ENCODE measurements around the gene USP49. TPM values are rescaled to one million over a fixed set of nuclear protein-coding genes. Genes with fewer than 3 reads are reported as not detected.
"Not testable (repeated sequence)": the region's sequence is repeated elsewhere in the genome, so short reads cannot be mapped to it uniquely, and the experiment has no call there.

USP49 gene
- 1 to 10 TPM; 2.3 to 7.9 (median 4.0) TPM for total RNA-seq

- in situ Hi-C loops (cut with MboI; ENCODE audit: low pct_ligation_motif_present in 1 of 4, low pct_unique_long_range_greater_than_20kb in 1 of 4, low sequenced_read_pairs in 3 of 4) (no loop called here), intact Hi-C loops (cut with DNase I; ENCODE audit: low total_unique reads) (no loop called here)
- 0% methylated on average over 13 to 52 of the region's 55 CpGs for WGBS, 2 donors (ENCODE audit: low coverage in 1 of 2)
- peak; percentile 91 for DNase-seq
- Histone ChIP-seq H3K27me3 (no peaks in the 10 kb centered on the region), H3K27ac (peak within 1 kb of the TSS; percentile 85 to 95 (median 93)), H3K4me3 (peak within 1 kb of the TSS; percentile 73 to 100 (median 94)), H3K36me3 (peaks cover 0 to 4% (median 0%) of the 10 kb centered on the region in 4 donors), H3K4me1 (peaks cover 10 to 23% (median 14%) of the 10 kb centered on the region in 4 donors), H3K9me3 (no peaks in the 10 kb centered on the region)
- TF ChIP-seq POLR2AphosphoS5 (IDR thresholded peaks at IDR 0.05) (peak in 2 of 3 donors; percentile 12 to 40), POLR2A (IDR thresholded peaks at IDR 0.05) (no peak), CTCF (IDR thresholded peaks at IDR 0.05) (no peak)
These were observed at the start of gene USP49 for GRCh38 chr6:41895300-41896233. Gene USP49, minus strand, starts transcription at chr6:41895375. Its CDS starts 88,392 bp downstream, at chr6:41806983.

GRCh38 chr6:41943456-41943855 is 48.3 kb upstream of the USP49 start:
- no peaks in the 10 kb centered on the region for H3K9me3 ChIP-seq
- DNase-seq, result no peak
- no peaks in the 10 kb centered on the region for H3K36me3 ChIP-seq
- H3K4me3 ChIP-seq, result no peak overlapping the region
- no peak overlapping the region for H3K27ac ChIP-seq
- in situ Hi-C loops (cut with MboI; ENCODE audit: low pct_ligation_motif_present in 1 of 4, low pct_unique_long_range_greater_than_20kb in 1 of 4, low sequenced_read_pairs in 3 of 4) (loop anchor here in 2 of 4 donors (10.0 to 25.0 kb wide), 2 partner anchors 101 to 269 kb away; partner anchors contain the start of gene MRPS10 (in 1 of the 2)), intact Hi-C loops (cut with DNase I; ENCODE audit: low total_unique reads) (no loop called here)
- TF ChIP-seq CTCF (IDR thresholded peaks at IDR 0.05), result no peak
- TF ChIP-seq POLR2AphosphoS5 (IDR thresholded peaks at IDR 0.05), result no peak
- TF ChIP-seq POLR2A (IDR thresholded peaks at IDR 0.05), result no peak
- TF ChIP-seq EP300 (IDR thresholded peaks at IDR 0.05; ENCODE audit: low read depth), result no peak
- peaks cover 25 to 35% (median 30%) of the 10 kb centered on the region in 4 donors for H3K4me1 ChIP-seq
- no peaks in the 10 kb centered on the region for H3K27me3 ChIP-seq

GRCh38 chr6:41942882-41943281 is 47.7 kb upstream of the USP49 start:
- H3K36me3 ChIP-seq; H3K27me3 ChIP-seq; DNase-seq; H3K4me3 ChIP-seq; intact Hi-C loops (cut with DNase I; ENCODE audit: low total_unique reads); H3K9me3 ChIP-seq: not testable (repeated sequence)
- H3K27ac ChIP-seq, result peak overlapping the region in 2 of 4 donors; percentile 84 to 95
- H3K4me1 ChIP-seq, result peaks cover 29 to 36% (median 35%) of the 10 kb centered on the region in 4 donors
- in situ Hi-C loops (cut with MboI; ENCODE audit: low pct_ligation_motif_present in 1 of 4, low pct_unique_long_range_greater_than_20kb in 1 of 4, low sequenced_read_pairs in 3 of 4), result loop anchor here in 2 of 4 donors (10.0 to 25.0 kb wide), 2 partner anchors 102 to 269 kb away; partner anchors contain the start of gene MRPS10 (in 1 of the 2)
- WGBS, 2 donors (ENCODE audit: low coverage in 1 of 2), result 90 to 95% methylated on average over 9 to 14 of the region's 14 CpGs

- intact Hi-C loops (cut with DNase I; ENCODE audit: low total_unique reads), result no loop called here
- peak overlapping the region; percentile 29 to 81 (median 77) for H3K4me3 ChIP-seq
- no peak for DNase-seq
These were observed 47.1 kb upstream of the USP49 start for GRCh38 chr6:41942067-41942851.

More at GRCh38 chr6:41942067-41942851, 47.1 kb upstream of the USP49 start:
- in situ Hi-C loops (cut with MboI; ENCODE audit: low pct_ligation_motif_present in 1 of 4, low pct_unique_long_range_greater_than_20kb in 1 of 4, low sequenced_read_pairs in 3 of 4), result loop anchor here in 2 of 4 donors (10.0 to 25.0 kb wide), 2 partner anchors 103 to 270 kb away; partner anchors contain the start of gene MRPS10 (in 1 of the 2)
- no peaks in the 10 kb centered on the region for H3K36me3 ChIP-seq
- H3K9me3 ChIP-seq, result no peaks in the 10 kb centered on the region
- TF ChIP-seq POLR2AphosphoS5 (IDR thresholded peaks at IDR 0.05) (no peak), CTCF (IDR thresholded peaks at IDR 0.05) (no peak), EP300 (IDR thresholded peaks at IDR 0.05; ENCODE audit: low read depth) (no peak), POLR2A (IDR thresholded peaks at IDR 0.05) (no peak)
- no peaks in the 10 kb centered on the region for H3K27me3 ChIP-seq
- peak overlapping the region; percentile 84 to 95 (median 94) for H3K27ac ChIP-seq
- 37 to 75% methylated on average over 4 to 20 of the region's 20 CpGs for WGBS, 2 donors (ENCODE audit: low coverage in 1 of 2)
- peaks cover 29 to 39% (median 36%) of the 10 kb centered on the region in 4 donors for H3K4me1 ChIP-seq

Measured in transverse colon (tissue), 4 donors.